Keratinocyte (primary cell): ENCODE measurements around the gene MBLAC1.

Experiments used
- CTCF ChIP-seq, 3 experiments: IDR thresholded peaks in 1 of 3; conservative IDR thresholded peaks in 1 of 3; optimal IDR thresholded peaks in 1 of 3; 2 replicates in 2 of 3; 3 replicates in 1 of 3; pipeline versions ENCODE3 to v1.5.1; 2011; ENCODE audit warnings: low read length in 3 of 3, mild to moderate bottlenecking in 3 of 3, moderate library complexity in 2 of 3, control low read depth in 1 of 3, inconsistent platforms in 1 of 3; ENCODE audit not compliant: insufficient read depth in 2 of 3; ENCODE audit errors: extremely low read depth in 1 of 3
- EZH2 ChIP-seq: IDR thresholded peaks from one replicate; pipeline ENCODE4 v1.6.1; 2012; ENCODE audit warnings: inconsistent platforms, mild to moderate bottlenecking, low read length, moderate library complexity

GRCh38 chr7:100102950-100103840 is 23.6 kb upstream of the MBLAC1 start:
- TF ChIP-seq CTCF (optimal IDR thresholded peaks at IDR 0.05 in 1 of 3, IDR thresholded peaks at IDR 0.05 in 1 of 3, conservative IDR thresholded peaks at IDR 0.05 in 1 of 3; ENCODE audit: extremely low read depth in 1 of 3, insufficient read depth in 2 of 3, low read length in 3 of 3) (no peak), EZH2 (no peak)
